Anterior cingulate cortex (tissue), 58 donors: Measurements from ENCODE around the gene AKAP6.

Experiments
- DNase-seq, 58 donors: peaks; one replicate each; lab custom pipeline; 2025; lab: John Stamatoyannopoulos, UW

Gene AKAP6

DNA sequence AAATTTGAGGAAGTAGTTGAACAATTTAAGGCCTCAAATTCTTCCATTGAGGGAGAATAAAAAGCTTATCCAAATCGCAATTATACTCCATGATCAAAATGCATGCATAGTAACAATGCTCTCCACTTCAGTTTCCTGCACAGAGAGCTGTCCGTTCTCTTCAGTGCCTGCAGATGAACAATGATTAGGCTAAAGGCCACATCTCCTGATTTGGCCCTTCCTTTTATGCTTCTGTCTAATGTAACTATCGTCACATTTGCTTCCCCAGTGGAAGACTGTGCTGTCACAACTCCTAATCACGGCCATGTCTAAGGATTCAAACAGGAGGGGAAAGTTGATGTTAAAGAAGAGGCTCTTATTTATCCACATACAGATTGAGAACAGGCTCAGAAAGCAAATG, 496.0 kb downstream of the AKAP6 start:
- peak in 7 of 58 donors; percentile 9 to 41 (median 11) for DNase-seq

GRCh38 chr14:32826404-32827082, 497.4 kb downstream of the AKAP6 start:
- peak in 44 of 58 donors; percentile 3 to 85 (median 47) for DNase-seq

GRCh38 chr14:32827514-32827913, 498.4 kb downstream of the AKAP6 start:
- no peak for DNase-seq

DNA sequence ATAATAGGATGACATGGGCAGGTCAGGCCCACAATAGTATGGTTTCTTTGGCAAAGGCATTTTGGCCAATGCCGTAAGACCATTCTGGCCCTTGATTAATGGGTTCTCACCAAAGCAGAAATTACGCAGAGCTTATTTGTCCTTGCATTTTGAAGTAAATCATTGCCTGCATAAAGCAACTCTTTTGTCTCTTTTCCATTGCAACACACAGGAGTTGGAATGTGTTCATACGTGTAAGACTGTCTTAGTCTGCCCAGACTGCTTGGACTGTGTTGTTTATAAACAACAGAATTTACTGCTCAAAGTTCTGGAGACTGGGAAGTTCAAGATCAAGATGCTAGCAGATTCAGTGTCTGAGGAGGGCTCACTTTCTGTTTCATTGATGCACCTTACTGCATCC, 506.8 kb downstream of the AKAP6 start:
- no peak for DNase-seq

DNA sequence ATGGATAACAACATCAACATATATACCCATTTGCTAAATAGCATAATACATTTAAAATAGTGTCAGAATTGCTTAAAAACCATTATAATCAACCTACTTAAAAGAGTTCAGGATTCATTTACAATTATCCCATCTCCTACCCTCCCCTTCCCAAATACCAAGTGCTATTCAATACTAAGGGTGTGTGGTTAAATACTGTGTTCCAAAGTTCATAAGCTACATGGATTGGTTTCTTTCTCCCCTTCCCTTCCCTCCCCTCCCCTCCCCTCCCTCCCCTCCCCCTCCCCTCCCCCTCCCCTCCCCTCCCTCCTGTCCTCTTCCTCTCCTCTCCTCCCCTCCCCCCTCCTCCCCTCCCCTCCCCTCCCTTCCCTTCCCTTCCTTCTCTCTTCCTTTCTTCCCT, 512.6 kb downstream of the AKAP6 start:
- no peak for DNase-seq

DNA sequence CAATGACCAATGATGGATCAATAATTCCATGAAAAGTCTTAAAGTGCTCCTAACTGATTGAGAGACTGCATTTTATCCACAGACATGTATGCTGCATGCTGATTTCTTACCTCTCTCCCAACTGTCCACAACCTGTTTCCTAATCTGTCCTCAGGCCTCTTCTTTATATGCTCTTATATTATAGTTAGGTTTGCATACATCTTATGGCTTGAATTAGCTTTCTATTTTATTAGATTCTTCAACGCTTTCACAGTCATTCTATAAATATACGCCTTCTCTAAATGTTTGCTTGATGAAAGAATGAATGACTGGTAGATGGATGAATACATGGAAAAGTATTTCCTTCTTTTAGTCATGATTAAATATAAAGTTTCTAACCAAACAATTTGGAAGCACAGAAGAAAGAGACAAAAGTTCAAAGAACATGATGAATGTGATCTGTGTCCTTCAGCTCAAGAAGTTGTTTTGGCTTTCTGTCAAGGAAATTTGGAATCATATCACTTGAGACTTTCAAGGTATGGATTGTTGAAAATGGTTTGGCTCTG, 517.8 kb downstream of the AKAP6 start:
- DNase-seq: no peak

DNA sequence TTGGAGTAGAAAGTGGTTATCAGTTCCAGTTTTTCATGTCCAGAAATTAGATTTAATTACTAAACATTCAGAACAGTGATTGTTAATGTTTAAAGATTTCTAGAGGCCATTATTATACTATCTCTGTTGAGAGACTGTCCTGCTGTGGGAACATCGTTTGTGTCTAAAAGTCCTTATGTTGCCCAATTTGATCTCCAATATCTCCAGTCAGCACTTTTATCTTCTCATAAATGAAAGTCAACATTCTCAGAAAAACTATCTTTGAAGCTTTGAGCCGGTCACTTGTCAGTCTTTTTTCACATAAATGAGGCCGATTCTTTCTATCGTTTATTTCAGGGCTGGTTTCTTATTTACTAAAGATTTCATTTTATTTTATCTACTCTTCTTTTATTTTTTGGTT, 518.8 kb downstream of the AKAP6 start:
- DNase-seq: no peak

DNA sequence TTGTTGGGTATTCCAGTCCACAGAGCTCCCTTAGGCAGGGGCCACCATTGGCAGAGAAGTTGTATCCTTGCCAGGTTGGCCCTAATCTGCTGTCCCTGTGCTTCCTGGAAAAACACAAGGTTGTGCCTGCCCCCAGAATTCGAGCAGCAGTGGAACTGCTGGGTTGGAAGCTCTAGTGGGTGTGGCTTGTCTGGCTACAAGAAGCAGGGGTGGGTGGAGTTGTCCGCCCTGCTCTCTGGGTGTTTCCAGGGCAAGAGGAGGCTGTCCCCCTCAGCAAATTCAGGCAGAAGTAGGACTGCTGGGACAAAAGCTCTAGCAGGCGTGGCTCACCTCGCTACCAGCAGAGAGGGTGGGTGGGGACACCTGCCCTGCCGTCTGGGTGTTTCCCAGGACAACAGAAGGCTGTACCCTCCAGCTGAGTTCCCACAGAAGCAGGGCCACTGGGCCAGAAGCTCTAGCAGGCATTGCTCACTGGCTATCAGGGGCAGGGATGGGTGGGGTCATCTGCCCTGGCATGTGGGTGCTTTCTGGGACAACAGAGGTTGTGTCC, 536.8 kb downstream of the AKAP6 start:
- DNase-seq: no peak

DNA sequence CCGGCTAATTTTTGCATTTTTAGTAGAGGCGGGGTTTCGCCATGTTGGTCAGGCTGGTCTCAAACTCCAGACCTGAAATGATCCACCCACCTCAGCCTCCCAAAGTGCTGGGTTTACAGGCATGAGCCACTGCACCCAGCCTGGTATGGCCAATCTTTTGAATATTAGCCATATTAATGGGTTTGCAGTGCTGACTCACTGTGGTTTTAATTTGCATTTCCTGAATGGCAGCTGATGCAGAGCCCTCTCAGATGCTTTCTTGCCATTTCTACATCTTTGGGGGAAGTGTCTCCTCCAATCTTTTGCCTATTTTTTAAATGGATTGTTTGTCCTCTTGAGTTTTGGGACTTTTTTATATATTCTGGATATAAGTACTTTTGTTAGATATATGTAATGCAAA, 554.1 kb downstream of the AKAP6 start:
- no peak for DNase-seq
